Tibial nerve (tissue), 3 donors: ENCODE measurements around the gene PIK3C2A.

Experiments used
- POLR2A ChIP-seq, 2 donors: fragments of 450-650 bp; IDR thresholded peaks; one replicate each; pipeline ENCODE4 v1.6.1; 2017; ENCODE audit warnings: antibody characterized with exemption in 2 of 2, mild to moderate bottlenecking in 2 of 2, moderate library complexity in 2 of 2
- TF ChIP-seq, protein P1 (sequence below), 5 experiments: fragments of 200-600 bp in 3 of 5; fragments of 450-650 bp in 2 of 5; sonication (generic) in 3 of 5; IDR thresholded peaks; one replicate each; pipeline ENCODE4 v1.5.1; 2016 to 2019; ENCODE audit warnings: antibody characterized with exemption in 5 of 5, mild to moderate bottlenecking in 3 of 5, moderate library complexity in 2 of 5

DNA sequence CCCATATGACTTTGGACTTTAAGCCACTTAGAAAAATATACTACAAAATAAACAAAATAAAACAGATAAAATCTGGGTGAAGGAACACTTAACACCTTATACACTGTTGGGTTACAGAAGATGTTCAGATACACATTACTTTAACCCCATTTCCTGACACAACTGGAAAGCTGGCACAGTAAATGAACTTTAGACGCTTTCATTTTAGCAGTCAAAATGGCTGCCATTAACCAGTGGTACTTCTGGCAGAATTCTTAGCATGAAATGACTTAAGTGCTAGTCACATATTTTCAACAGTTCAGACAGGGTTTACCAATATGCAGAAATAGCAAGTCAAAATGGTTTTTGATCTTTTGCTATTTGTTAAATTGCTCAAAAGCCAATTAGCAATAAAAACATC is 37.9 kb downstream of the PIK3C2A start:
- TF ChIP-seq POLR2A (IDR thresholded peaks at IDR 0.05): no peak
- TF ChIP-seq, protein P1, sequence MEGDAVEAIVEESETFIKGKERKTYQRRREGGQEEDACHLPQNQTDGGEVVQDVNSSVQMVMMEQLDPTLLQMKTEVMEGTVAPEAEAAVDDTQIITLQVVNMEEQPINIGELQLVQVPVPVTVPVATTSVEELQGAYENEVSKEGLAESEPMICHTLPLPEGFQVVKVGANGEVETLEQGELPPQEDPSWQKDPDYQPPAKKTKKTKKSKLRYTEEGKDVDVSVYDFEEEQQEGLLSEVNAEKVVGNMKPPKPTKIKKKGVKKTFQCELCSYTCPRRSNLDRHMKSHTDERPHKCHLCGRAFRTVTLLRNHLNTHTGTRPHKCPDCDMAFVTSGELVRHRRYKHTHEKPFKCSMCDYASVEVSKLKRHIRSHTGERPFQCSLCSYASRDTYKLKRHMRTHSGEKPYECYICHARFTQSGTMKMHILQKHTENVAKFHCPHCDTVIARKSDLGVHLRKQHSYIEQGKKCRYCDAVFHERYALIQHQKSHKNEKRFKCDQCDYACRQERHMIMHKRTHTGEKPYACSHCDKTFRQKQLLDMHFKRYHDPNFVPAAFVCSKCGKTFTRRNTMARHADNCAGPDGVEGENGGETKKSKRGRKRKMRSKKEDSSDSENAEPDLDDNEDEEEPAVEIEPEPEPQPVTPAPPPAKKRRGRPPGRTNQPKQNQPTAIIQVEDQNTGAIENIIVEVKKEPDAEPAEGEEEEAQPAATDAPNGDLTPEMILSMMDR (IDR thresholded peaks at IDR 0.05): no peak
